Heart right ventricle (tissue), 16 donors: ENCODE data around the gene ACVR2B. TPM values are rescaled to one million over a fixed set of nuclear protein-coding genes. Genes with fewer than 3 reads are reported as not detected.

ENCODE experiments used
- ATAC-seq, 8 donors: fragments of 200-7000 bp; cut with Tn5 transposase; one replicate each; pipeline ENCODE4 v1.9.1; 2020; ENCODE audit warnings: mild to moderate bottlenecking in 8 of 8, moderate library complexity in 8 of 8, moderate number of reproducible peaks in 1 of 8
- DNase-seq, 2 donors: peaks; one replicate each; pipeline ENCODE4 v3.0.0-alpha.2; 2020
- H3K27ac ChIP-seq, 10 donors: fragments of 200-600 bp; sonication (generic) in 2 of 10; one replicate each; pipeline versions ENCODE4 v1.5.0 to v1.8.0; 2020 to 2022; ENCODE audit warnings: mild to moderate bottlenecking in 3 of 10
- H3K27me3 ChIP-seq, 7 donors: fragments of 200-600 bp; one replicate each; pipeline ENCODE4 v1.8.0; 2021 to 2022; ENCODE audit warnings: mild to moderate bottlenecking in 2 of 7
- H3K36me3 ChIP-seq, 9 donors: fragments of 200-600 bp; sonication (generic) in 1 of 9; one replicate each; pipeline versions ENCODE4 v1.5.0 to v1.8.0; 2020 to 2022; ENCODE audit warnings: mild to moderate bottlenecking in 2 of 9
- H3K4me1 ChIP-seq, 9 donors: fragments of 200-600 bp; sonication (generic) in 1 of 9; one replicate each; pipeline versions ENCODE4 v1.5.0 to v1.8.0; 2020 to 2022; ENCODE audit warnings: mild to moderate bottlenecking in 4 of 9
- H3K4me3 ChIP-seq, 10 donors: fragments of 200-600 bp; sonication (generic) in 2 of 10; one replicate each; pipeline versions ENCODE4 v1.5.0 to v1.8.0; 2020 to 2022; ENCODE audit warnings: mild to moderate bottlenecking in 7 of 10, moderate library complexity in 2 of 10
- H3K9me3 ChIP-seq, 11 donors: fragments of 200-600 bp in 10 of 11; sonication (generic) in 2 of 11; one replicate each; pipeline versions ENCODE4 v1.5.0 to v1.8.0; 2013 to 2022; ENCODE audit warnings: mild to moderate bottlenecking in 2 of 11, control low read depth in 1 of 11, moderate library complexity in 1 of 11
- WGBS, 2 donors: extraction: QIAGEN DNeasy Blood & Tissue Kit; methylation state at CpG; one replicate each; pipeline ENCODE4 v1.1.7; 2013; ENCODE audit warnings: inconsistent platforms in 1 of 2; 5-methylcytosine and 5-hydroxymethylcytosine counted together
- intact Hi-C, 10 donors: fragments of 100-400 bp; cut with DNase I; formaldehyde crosslinking; loops; one replicate each; pipeline versions ENCODE4 v1.11.1 to v1.14.2; 2022
- polyA plus RNA-seq, 2 donors: library from polyadenylated mRNA; stranded (reverse); fragments of 200-250 nt; gene quantifications; one replicate each; pipeline ENCODE4 v1.2.3, GENCODE V29; 2013
- total RNA-seq, 10 donors: library from RNA; stranded (reverse); fragmentation: NEBNext Ultra II Directional in 3 of 10; extraction: Animal tissue kit (Norgen Biotek cat#: 25700) in 3 of 10; gene quantifications; one replicate each; pipeline versions ENCODE4 v1.2.1 to v1.2.4, GENCODE V29; 2021 to 2023
- TF ChIP-seq, protein P1 (sequence below), 9 donors: fragments of 200-600 bp; sonication (generic) in 2 of 9; IDR thresholded peaks; one replicate each; pipeline versions ENCODE4 v1.5.0 to v1.8.0; 2021 to 2022; ENCODE audit warnings: antibody characterized with exemption in 9 of 9, mild to moderate bottlenecking in 5 of 9, moderate library complexity in 1 of 9
- donor health status: Arrhythmogenic right ventricular cardiomyopathy.
- donor health status: ischemic (EF 13 %, LVEDD 7.1; RV severe dilation, severe dysfunction).
- donor health status: healthy with polysubstance abuse.
- donor health status: DM: no; HTN: yes; CAD: no.
- donor health status: DM: no; HTN: no; CAD: no.
- donor health status: ischemic (EF 25% LVEDD 6.9; RV normal size, moderate dysfunction).
- donor health status: ischemic (EF 25% LVEDD 5.7; RV mildly dilated, moderate dysfunction).
- donor health status: healthy.
- donor health status: DM: yes; HTN: yes; CAD: no.
- donor health status: Ischemic cardiomyopathy.
- donor health status: ischemic (EF 35%, LVEDD 5.7; RV mildly dilated, moderate dysfunction).
- donor health status: nonischemic (EF 11% LVEDD 7.7; RV severe dilation, severe dysfunction).
- donor health status: DM: yes; HTN: yes; CAD: no.
- donor health status: PGD.
- donor health status: ischemic (EF 29% LVEDD 5.4; RV normal size, mild dysfunction).
- donor health status: nonischemic (EF 23%, LVEDD 6.1; RV moderate dilation, normal function).

The ACVR2B gene
- total and polyA plus RNA-seq, 12 donors: 0.43 to 7.6 (median 6.1) TPM

DNA sequence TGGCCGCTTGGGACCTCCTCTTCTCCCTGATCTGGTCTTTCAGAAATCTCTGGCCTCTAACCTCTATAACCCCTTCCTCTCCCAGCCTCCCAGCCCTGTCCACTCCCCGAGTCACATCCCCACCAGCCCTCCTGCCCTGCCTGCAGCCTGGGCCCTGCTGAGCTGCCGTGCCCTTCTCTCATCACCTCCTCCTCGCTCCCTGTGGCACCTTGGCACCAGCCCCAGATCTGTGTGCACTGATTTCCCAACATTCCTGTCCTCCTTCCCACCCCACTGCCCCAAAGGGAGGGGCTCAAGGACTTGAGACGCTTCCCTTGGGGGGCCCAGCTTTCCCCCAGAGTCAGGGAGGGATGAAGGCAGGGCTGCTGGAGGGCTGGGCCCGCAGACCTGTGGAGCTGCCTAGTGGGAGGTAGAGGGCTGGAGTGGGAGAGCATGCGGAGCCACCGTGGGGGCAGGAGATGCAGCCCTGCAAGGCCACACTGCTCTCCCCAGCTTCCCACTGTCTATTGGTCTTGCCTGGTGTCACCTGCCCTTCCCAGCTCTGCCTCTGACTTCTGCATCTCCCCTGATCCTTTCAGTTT lies 85.2 kb downstream of the ACVR2B start:
- peaks cover 20 to 79% (median 54%) of the 10 kb centered on the region in 9 donors for H3K4me1 ChIP-seq
- 35 to 67% methylated on average over 8 of the region's 8 CpGs for WGBS, 2 donors

DNA sequence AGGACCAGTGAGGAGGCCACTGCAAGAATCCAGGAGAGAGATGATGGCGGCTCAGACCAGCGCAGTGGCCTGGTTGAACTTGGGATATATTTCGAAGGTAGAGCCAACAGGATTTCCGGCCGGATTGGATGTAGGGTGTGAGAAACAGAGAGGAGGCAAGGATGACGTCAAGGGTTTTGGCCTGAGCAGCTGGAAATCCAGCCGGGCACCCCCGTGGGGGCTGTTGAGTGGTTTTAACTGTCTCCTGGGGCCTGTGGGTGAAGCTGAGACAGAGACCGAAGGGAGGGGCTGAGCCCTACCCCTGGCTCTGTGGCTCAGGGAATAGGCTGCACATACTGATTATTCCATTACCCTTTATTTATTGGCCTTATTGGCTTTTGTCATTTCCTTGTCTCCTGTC lies 88.1 kb downstream of the ACVR2B start:
- DNase-seq: peak; percentile 57
- TF ChIP-seq, protein P1, sequence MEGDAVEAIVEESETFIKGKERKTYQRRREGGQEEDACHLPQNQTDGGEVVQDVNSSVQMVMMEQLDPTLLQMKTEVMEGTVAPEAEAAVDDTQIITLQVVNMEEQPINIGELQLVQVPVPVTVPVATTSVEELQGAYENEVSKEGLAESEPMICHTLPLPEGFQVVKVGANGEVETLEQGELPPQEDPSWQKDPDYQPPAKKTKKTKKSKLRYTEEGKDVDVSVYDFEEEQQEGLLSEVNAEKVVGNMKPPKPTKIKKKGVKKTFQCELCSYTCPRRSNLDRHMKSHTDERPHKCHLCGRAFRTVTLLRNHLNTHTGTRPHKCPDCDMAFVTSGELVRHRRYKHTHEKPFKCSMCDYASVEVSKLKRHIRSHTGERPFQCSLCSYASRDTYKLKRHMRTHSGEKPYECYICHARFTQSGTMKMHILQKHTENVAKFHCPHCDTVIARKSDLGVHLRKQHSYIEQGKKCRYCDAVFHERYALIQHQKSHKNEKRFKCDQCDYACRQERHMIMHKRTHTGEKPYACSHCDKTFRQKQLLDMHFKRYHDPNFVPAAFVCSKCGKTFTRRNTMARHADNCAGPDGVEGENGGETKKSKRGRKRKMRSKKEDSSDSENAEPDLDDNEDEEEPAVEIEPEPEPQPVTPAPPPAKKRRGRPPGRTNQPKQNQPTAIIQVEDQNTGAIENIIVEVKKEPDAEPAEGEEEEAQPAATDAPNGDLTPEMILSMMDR (IDR thresholded peaks at IDR 0.05): no peak
- no peaks in the 10 kb centered on the region for H3K9me3 ChIP-seq
- no peaks in the 10 kb centered on the region for H3K27me3 ChIP-seq
- peak overlapping the region in 9 of 10 donors; percentile 46 to 98 (median 81) for H3K27ac ChIP-seq
- no peak overlapping the region for H3K4me3 ChIP-seq
- no peaks in the 10 kb centered on the region for H3K36me3 ChIP-seq
- intact Hi-C loops: loop anchor here in 4 of 10 donors (2.0 to 5.0 kb wide), 3 partner anchors 35 to 40 kb away; no protein-coding TSS in a partner anchor
- WGBS, 2 donors: 34 to 37% methylated on average over 9 of the region's 9 CpGs
- peaks cover 20 to 91% (median 59%) of the 10 kb centered on the region in 9 donors for H3K4me1 ChIP-seq
- peak in 7 of 8 donors; percentile 17 to 61 (median 55) for ATAC-seq

More for the DNA sequence above, 85.2 kb downstream of the ACVR2B start:
- Histone ChIP-seq H3K27ac (peak overlapping the region in 9 of 10 donors; percentile 18 to 98 (median 71)), H3K27me3 (no peaks in the 10 kb centered on the region), H3K36me3 (peaks cover 0 to 13% (median 0%) of the 10 kb centered on the region in 9 donors), H3K4me3 (no peak overlapping the region), H3K9me3 (peaks cover 0 to 9% (median 0%) of the 10 kb centered on the region in 11 donors)
- ATAC-seq: peak in 7 of 8 donors; percentile 11 to 42 (median 19)
- DNase-seq: peak; percentile 52 to 66
- TF ChIP-seq, protein P1 (IDR thresholded peaks at IDR 0.05): no peak
- intact Hi-C loops: no loop called here

Other genes with a start within 250 kb of the ACVR2B start
- gene SLC22A13, start 188.1 kb upstream of the ACVR2B start, total RNA-seq: under 1 TPM in 6 of 10 donors, not detected in 4; 0.13 to 0.49 (median 0.25) TPM
- gene SLC22A13, start 188.1 kb upstream of the ACVR2B start, polyA plus RNA-seq: under 1 TPM; 0.03 to 0.44 TPM
- under 1 TPM in 2 of 10 donors, not detected in 8; 0.17 to 0.28 TPM for gene SLC22A14, start 171.6 kb upstream of the ACVR2B start, total RNA-seq
- gene SLC22A14, start 171.6 kb upstream of the ACVR2B start, polyA plus RNA-seq: under 1 TPM; 0.06 to 0.37 TPM
- gene XYLB, start 107.1 kb upstream of the ACVR2B start, total RNA-seq: 1 to 10 TPM in 2 of 10 donors, under 1 TPM in 8; 0.42 to 1.7 (median 0.73) TPM
- under 1 TPM; 0.22 TPM for gene XYLB, start 107.1 kb upstream of the ACVR2B start, polyA plus RNA-seq
- 10 to 100 TPM; 11.9 to 38.9 (median 25.4) TPM for gene EXOG, start 42.5 kb downstream of the ACVR2B start, total RNA-seq
- 10 to 100 TPM; 10.7 to 39.9 TPM for gene EXOG, start 42.5 kb downstream of the ACVR2B start, polyA plus RNA-seq
- gene SCN5A, start 195.8 kb downstream of the ACVR2B start, total RNA-seq: 100 to 1,000 TPM; 122 to 254 (median 182) TPM
- 10 to 100 TPM; 29.9 to 61.5 TPM for gene SCN5A, start 195.8 kb downstream of the ACVR2B start, polyA plus RNA-seq